NCI-H2227 treated with DMSO at 0.1 percent for 48 hours (cell line): ENCODE measurements around the gene SNX20.

ENCODE experiments used
- DNase-seq: peaks from one replicate; lab custom pipeline; 2025; lab: John Stamatoyannopoulos, UW

The SNX20 gene

DNA sequence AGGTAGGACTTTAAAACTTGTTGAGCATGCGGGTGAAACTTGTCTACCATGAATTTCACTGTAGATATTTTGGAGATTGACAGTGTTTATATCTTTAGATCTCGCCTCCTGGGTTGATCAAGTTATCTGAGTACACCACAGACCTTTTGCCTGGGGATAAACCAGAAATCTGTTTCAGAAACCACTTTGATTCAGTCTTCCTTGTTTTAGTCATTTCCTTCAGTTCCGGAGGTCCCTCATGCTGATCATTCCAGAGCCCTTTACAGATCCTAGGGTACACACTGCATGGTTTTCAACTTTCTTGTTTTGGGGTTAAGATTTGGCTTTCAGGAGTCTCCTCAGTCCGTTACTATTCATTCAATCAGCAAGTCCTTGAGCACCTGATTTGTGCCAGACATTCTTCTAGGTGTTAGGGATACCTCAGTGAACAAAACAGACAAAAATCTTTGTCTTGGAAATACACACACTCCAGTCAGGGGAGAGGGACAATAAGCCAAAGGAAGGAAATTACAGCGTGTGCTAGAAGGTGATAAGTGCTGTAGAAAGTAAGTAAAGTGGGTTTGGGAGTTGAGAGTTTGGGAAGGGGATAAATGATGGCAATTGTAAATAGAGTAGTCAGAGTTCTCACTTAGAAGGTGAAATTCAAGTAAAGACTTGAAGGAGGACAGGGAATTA, 24.5 kb upstream of the SNX20 start:
- DNase-seq = no peak

DNA sequence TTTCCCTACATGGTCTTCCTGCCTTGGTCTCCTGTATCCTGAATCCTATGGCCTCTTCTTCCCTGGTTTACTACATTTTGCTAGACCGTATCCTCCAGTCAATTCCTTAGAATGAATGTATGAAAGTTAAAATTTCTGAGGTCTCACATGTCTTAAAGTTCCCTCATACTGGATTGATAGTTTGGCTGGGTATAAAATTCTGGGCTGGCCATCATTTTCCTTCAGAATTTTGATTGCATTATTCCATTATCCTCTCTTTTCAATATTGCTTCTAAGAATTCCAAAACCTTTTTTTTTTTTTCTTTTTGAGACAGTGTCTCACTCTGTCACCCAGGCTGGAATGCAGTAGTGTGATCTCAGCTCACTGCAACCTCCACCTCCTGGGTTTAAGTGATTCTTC, 23.1 kb upstream of the SNX20 start:
- DNase-seq = no peak

GRCh38 chr16:50702725-50703124, 21.6 kb upstream of the SNX20 start:
- no peak for DNase-seq

DNA sequence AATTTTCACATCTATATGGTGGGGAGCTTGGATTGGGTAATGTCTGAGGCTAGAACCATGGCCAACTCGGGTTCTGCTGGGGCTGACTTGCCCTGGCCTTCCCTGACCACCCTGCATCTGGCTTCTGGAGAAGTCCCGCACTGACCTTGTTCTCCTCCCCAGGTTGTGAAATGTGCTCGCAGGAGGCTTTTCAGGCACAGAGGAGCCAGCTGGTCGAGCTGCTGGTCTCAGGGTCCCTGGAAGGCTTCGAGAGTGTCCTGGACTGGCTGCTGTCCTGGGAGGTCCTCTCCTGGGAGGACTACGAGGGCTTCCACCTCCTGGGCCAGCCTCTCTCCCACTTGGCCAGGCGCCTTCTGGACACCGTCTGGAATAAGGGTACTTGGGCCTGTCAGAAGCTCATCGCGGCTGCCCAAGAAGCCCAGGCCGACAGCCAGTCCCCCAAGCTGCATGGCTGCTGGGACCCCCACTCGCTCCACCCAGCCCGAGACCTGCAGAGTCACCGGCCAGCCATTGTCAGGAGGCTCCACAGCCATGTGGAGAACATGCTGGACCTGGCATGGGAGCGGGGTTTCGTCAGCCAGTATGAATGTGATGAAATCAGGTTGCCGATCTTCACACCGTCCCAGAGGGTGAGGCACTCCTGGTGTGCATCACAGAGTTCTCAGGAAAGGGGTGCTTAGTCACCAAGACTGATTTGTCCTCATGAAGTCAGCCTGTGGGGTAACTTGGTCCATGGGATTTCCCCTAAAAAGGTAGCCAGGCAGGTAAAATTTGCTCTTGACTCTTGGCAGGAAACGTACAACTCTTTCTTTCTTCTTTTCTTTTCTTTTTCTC, 18.4 kb upstream of the SNX20 start:
- no peak for DNase-seq

DNA sequence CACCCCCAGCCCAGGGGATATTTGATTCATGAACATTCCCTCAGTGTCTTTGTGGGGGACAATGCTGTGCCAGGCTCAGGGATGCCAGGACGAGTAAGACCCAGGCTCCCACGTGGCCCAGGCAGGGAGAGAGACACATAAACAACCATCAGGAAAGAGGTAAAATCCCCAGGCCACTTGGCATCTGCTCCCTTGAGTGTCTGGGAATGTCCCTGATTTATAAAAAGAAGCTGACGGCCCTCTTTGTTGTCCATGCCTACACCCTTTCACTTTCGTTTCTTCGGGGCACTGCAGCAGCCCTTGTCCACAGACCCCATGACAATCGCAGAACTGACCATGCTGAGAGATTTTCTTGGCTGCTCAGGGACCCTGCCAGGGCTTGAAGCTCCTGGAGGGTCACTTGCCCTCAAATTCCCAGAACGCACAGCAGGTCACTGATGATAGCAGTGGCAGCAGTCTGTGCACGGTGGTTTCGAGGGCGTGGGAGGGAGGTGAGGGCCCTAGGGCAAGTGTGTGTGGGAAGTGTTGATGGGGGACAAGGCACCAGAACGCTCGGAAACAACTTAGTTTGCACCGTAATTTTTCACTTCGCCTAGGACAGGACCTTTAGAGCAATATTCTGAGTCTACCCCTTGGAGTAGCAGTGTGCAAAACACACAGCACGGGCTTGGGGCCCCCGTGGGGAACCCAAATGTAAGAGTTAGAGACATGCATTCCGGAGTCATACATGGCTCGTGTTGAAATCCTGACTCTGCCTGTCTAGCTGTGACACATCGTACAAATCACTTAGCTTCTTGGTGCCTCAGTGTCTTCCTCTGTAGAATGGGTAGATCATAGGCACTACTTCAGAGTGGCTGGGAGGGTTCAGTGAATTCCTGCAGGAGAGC, 17.0 kb upstream of the SNX20 start:
- DNase-seq = no peak

DNA sequence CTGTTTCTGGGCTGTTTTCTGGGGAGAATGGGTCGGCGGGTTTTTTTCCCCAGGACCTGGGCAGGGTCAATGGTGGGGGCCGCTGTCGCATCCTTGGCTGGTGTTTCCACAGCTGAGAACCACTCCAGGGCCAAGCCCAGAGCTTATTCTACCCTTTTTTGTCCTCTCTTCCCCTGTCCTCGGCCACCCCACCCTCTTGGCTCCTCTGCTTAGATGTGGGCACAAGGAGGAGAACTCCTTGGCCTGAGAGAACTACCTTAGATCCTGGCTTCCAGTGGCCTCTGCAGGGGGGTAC, 16.3 kb upstream of the SNX20 start:
- no peak for DNase-seq

DNA sequence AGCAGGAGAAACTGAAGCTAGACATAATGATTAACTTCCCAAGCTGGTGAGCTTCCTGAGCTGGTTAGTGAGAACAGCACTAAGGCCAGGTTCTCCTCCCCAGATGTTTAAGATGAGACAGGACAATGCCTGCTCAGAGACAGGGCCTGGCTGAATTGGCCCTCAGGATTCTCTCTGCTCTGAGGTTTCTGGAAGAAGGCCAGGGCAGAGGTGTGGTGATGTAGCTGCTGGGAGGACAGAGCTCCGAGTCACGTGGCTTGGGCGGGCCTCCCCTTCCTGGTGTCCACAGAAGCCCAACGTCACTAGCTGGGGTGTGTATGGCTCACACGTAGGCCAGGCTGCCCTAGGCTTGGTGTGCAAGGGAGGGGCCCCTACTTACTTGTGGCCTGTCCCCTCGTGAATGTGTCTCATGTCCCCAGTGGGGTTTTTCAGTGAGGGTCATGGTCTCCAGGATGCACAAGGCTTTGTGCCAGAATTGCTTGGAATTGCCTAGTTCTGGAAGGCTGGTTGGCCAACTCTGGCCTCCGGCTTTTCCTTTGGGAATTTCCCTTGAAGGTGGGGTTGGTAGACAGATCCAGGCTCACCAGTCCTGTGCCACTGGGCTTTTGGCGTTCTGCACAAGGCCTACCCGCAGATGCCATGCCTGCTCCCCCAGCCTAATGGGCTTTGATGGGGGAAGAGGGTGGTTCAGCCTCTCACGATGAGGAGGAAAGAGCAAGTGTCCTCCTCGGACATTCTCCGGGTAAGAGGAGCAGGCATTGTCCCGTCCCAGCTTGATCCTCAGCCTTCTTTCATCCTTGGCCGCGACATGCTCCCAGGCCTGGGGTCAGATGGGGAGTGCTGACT, 15.7 kb upstream of the SNX20 start:
- DNase-seq = no peak

GRCh38 chr16:50696126-50696525, 15.0 kb upstream of the SNX20 start:
- DNase-seq = no peak

DNA sequence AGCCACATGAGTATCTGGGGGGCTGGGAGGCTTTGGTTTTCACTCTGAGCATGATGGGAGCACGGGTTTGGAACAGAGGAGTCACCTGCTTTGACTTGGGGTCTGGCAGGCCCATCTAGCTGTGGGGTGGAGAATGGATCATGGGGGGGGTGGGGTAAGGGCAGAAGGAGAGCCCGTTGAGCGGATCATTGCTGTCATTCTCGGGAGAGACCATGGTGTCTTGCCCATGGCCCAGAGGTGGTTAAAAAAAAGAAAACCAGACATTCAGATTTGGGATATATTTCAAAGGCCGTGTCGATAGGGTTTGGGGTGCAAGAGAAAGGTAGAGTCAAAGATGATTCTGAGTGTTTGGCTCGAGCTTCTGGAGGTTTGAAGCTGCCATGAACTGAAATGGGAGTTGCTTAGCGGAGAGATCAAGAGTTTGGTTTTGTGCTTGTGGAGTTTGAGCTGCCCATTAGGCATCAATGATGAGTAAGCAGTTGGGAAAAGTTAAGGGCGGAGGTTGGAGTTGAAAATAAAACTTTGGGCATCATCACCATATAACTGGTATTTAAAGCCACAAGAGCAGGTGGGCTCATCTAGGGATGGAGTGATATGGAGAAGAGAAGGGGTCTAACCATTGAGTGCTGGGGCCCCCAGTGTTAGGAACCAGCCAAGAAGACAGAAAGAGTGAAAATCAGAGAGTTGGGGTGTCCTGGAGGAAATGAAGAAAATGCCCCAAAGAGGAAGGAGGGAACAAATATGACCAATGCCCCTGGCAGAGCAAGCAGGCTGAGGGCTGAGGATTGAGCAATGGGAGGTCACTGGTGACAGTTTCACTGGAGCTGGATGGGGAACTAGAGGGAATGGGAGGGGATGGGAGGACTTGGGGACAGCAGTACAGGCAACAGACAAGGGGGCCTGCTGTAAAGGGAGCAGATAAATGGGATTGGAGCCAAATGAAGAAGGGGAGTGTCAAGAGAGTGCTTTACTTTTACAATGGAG, 14.2 kb upstream of the SNX20 start:
- DNase-seq = no peak

DNA sequence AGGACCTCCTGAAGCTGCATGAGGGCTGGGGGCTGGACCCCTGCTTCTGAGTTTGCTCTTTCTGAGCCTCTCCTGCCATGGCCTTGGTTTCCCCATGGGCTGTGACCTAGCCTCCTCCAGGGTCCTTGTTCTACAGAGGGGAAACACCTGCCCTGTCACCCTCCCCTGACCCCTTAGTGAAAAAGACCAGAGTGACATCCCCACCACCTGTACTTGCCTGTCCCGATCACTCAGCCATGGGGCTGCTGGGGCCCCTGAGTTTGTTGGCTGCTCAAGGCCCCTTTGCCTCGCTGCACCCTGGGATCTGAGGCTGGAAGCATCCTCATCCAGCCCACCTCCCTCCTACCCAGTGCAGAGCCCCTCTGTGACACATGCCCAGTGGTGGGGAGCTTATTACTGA, 13.1 kb upstream of the SNX20 start:
- no peak for DNase-seq

DNA sequence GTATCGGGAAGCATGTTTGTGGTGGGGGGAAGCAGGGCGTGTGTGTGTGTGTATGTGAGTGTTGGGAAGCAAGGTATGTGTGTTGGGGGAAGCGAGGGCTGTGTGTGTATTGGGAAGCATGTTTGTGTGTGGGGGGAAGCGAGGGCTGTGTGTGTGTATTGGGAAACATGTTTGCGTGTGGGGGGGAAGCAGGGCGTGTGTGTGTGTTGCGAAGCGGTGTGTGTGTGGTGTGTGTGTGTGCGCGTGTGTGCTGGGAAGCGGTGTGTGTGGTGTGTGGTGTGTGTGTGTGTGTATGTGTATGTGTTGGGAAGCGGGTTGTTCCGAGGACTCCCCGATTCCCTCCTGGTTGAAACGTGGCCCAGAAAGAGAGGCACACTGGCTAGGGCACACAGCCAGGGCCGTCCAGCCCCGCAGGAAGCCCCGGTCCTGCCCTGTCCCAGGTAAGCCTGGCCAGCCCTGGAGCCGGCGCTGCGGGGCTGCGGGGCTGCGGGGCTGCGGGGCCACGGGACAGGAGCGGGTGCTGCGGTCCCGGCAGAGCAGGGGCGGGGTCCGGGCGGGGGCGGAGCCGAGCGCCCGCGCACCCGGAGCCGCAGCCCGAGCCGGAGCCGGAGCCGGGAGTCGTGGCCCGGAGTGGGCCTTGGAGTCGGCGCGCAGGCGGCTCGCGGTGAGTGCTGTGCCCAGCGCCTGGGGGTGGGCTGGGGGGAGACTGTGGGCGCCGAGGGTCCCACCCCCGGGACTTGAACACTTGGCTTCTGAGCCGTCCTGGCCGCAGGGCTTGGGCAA, 12.1 kb upstream of the SNX20 start, which contains the start of gene NOD2:
Gene NOD2, plus strand, starts transcription at position 608 of the 783 bp plus-strand sequence. CDS start 5,890 bp downstream, outside the sequence.
- no peak for DNase-seq

- no peak for DNase-seq
Observed at GRCh38 chr16:50692644-50692998, 11.5 kb upstream of the SNX20 start.

DNA sequence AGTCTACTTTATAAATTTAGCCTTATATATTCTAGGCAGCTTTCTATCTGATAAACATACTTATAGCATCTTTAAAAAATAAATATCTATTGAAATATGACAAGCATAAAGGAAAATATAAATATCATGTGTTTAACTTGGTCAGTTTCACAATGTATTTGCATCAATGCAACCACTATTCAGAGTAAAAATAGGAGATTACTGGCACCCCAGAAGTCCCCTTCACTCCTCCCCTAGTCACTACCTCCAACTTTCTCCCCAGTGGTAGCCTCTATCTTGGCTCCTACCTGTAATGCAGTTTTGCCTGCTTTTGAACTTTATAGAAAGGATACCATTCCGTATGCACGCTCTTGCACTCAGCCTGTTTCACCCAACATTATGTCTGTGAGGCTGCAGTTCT, 9.1 kb upstream of the SNX20 start:
- DNase-seq = no peak

GRCh38 chr16:50688867-50689266, 7.8 kb upstream of the SNX20 start:
- DNase-seq = no peak

DNA sequence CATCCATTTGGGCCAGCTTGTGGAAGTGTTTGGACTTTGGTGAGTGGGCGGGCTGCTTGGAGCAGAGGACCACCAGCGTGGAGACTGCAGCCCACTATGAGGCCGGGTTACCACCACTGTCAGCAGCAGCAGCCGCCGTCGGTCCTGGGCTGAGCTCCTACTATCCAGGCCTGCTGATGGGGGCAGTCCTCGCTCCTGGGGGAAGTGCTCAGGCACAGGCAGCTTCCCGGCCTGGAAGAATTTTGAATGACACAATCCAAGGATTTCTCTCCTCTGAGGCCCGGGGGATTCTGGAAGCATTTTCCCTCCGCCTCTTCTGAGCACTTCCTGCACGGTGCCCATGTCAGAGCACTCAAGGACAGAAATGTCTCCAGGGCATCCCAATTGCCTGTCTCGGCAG, 7.0 kb upstream of the SNX20 start:
- no peak for DNase-seq

DNA sequence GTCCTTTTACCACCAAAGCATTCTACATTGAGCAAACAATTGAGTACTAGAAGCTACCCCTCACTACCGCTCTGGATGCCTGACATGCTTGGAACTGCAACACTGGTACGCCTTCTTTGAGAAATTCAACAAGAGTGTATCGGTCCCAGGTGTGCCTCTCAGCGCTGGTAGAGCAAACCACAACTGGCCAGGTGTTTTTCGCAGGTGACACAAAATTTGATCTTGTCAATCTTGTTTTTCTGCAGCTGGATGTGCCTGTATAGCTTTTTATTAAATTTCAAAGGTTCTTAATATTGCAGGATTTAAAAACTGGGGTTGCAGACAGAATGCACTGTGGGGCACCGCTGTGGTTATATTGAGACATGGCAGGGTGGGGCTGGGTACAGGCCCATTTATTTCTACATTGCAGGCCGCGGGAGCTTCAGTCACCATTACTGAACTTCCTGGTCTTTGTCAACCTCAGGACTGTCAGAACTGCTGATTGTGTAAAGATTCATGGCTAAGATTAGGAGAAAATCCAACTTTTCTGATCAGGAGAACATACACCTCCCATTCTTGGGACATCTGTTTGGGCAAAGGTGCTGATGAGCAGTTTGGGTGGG, 4.5 kb upstream of the SNX20 start:
- DNase-seq = no peak

DNA sequence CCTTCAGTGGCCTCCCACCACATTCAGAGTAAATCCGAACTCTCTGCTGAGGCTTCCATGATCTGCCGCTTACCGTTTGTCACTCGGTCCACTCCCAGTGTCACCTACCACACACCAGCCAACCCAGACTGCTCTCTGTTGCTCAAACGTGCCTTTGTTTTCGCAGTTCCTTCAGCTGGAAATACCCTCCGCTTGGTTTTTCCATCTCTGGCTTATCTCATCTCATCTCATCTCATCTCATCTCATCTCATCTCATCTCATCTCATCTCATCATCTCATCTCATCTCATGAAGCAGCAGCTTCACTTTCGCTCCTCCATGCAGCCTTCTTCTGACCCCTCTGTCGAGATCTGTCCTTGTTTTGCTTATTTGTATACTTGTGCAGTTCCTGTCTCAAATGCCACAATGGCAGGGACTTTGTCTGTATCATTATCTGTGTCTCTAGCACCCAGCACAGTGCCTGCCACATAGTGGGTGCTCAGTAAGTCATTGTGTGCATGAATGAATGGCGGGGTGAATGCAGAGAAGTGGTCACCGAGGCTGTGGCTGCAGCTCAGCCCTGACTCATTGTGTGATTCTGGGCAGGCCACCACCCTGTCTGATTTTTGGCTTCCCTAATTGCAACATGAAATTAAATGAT, 3.8 kb upstream of the SNX20 start:
- DNase-seq = no peak

DNA sequence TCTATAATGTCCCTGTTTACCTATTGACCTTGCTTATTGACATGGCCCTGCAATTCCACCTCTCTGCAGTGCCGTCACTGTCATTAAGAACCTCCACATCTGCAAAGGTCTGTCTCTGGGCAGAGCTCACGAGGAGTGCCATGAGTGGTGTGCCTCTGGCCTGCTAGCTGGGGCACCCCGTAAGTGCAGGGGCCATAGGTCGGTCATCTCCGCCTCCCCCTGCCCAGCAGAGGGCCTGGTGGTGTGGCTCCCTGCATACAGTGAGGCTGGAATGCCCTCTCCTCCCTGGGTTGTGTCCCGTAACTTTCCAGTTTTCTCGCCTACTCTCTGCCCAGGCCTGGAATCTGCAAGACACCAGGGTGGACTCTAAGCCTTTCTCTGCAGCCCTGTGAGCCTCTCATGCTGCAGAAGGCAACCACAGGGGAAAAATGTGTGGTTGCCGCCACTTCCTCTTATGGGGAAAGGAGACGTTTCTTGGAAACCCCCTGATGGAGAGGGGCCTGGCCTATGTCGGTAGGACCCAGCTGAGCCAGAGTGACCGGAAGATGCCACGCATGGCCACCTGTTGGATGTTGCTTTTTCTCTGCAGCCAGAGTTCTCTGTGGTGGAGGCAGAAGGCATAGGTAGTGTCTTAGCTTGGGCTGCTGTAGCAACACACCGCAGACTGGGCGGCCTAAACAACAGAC, 2.7 kb upstream of the SNX20 start:
- DNase-seq = no peak

DNA sequence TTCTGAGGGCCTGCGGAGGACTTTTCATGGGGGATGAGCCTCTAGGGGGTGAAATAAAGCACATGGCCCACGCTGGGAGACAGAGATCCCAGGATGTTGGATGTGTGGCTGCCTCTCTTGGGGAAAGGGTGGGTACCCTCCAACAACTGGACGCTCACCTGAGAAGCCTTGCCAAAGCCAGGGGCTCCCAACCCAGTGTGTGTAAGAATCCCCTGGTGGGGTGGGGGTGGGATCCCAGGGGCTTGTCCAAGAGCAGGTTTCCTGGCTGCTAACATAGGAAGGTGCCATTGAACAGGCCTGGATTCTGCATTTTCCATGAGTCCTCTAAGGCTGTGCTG, 587 bp downstream of the SNX20 start:
- DNase-seq = no peak
